Measurements from ENCODE around the gene RASSF6. TPM values are rescaled to one million over a fixed set of nuclear protein-coding genes. Genes with fewer than 3 reads are reported as not detected.

Gene RASSF6
- total and polyA plus RNA-seq, 2 of the 8 experiments (the other 6 are each of a cell fraction or from before 2014, with no cell fraction given), result 0.03 to 0.28 TPM

GRCh38 chr4:73614311-73614867 is 5.8 kb downstream of the RASSF6 start:
- H3K14ac ChIP-seq (ENCODE audit: insufficient read length), result no peak overlapping the region
- no peak overlapping the region for H2BK12ac ChIP-seq (ENCODE audit: low read depth, low read length)
- no peaks in the 10 kb centered on the region for H3K9me3 ChIP-seq (ENCODE audit: insufficient read depth in 2 of 2, low read depth in 1 of 2, low read length in 1 of 2)
- H2AFZ ChIP-seq (ENCODE audit: low read length), result no peak overlapping the region
- H2AK5ac ChIP-seq (ENCODE audit: low read depth, low read length), result no peak overlapping the region
- H2BK15ac ChIP-seq (ENCODE audit: low read length), result no peak overlapping the region
- H3K79me1 ChIP-seq (ENCODE audit: low read depth, low read length), result no peaks in the 10 kb centered on the region
- no peak overlapping the region for H4K5ac ChIP-seq (ENCODE audit: insufficient read length, low read depth, low read length)
- H3K4me1 ChIP-seq (replicated peaks in 1 of 4; ENCODE audit: control insufficient read depth in 3 of 4, insufficient read depth in 4 of 4, low read length in 3 of 4), result no peaks in the 10 kb centered on the region
- no peak overlapping the region for H4K8ac ChIP-seq (ENCODE audit: extremely low read depth, insufficient read depth, low read length)
- H3K4ac ChIP-seq (replicated peaks; ENCODE audit: insufficient read length, low read depth, low read length), result no peak overlapping the region
- H2BK20ac ChIP-seq (ENCODE audit: low read length), result no peak overlapping the region
- ChIA-PET CTCF (ENCODE audit: partially characterized antibody) (interaction anchor here (0.6 to 2.0 kb wide), 4 partner anchors 30 to 78 kb away, joined by 3 to 8 read pairs (median 4); no protein-coding TSS in a partner anchor), POLR2A (ENCODE audit: partially characterized antibody) (interaction anchor here (1.1 kb wide), 1 partner anchor 10 kb away, joined by 3 read pairs; no protein-coding TSS in a partner anchor)
- no peak overlapping the region for H3K4me3 ChIP-seq (ENCODE audit: extremely low read depth in 1 of 4, insufficient read depth in 2 of 4, low read depth in 3 of 4, low read length in 4 of 4)
- H3K4me2 ChIP-seq (ENCODE audit: insufficient read depth in 1 of 2, low read depth in 2 of 2, low read length in 2 of 2), result no peak overlapping the region
- H3K27ac ChIP-seq (ENCODE audit: low read depth, low read length), result no peak overlapping the region
- H2BK120ac ChIP-seq (replicated peaks; ENCODE audit: low read depth, low read length), result no peak overlapping the region
- TF ChIP-seq FOSL1 (IDR thresholded peaks at IDR 0.05; ENCODE audit: insufficient read depth, low read depth, low read length) (no peak), SP2 (IDR thresholded peaks at IDR 0.05; ENCODE audit: low read length) (no peak), CTBP2 (IDR thresholded peaks at IDR 0.05; ENCODE audit: borderline replicate concordance, insufficient read depth, insufficient read length, low read length) (no peak), BCL11A (IDR thresholded peaks at IDR 0.05; ENCODE audit: low read depth in 2 of 2, low read length in 2 of 2) (no peak), ATF3 (IDR thresholded peaks at IDR 0.05; ENCODE audit: insufficient read depth, low read depth, low read length) (no peak), SP4 (IDR thresholded peaks at IDR 0.05; ENCODE audit: low read length) (no peak), SRF (IDR thresholded peaks at IDR 0.05; ENCODE audit: low read depth, low read length) (no peak), JUN (IDR thresholded peaks at IDR 0.05; ENCODE audit: low read depth, low read length) (no peak), HDAC6 (IDR thresholded peaks at IDR 0.05; ENCODE audit: low read depth, low read length) (no peak), SIX5 (IDR thresholded peaks at IDR 0.05; ENCODE audit: low read depth, low read length) (no peak), ATF2 (IDR thresholded peaks at IDR 0.05; ENCODE audit: low read length) (no peak), CEBPB (IDR thresholded peaks at IDR 0.05; ENCODE audit: low read depth, low read length) (no peak)
- no peaks in the 10 kb centered on the region for H3K36me3 ChIP-seq (ENCODE audit: control insufficient read depth in 2 of 4, insufficient read depth in 4 of 4, low read length in 3 of 4)
- FAIRE-seq, result no peak
- no peaks in the 10 kb centered on the region for H4K20me1 ChIP-seq (replicated peaks in 1 of 2; ENCODE audit: control insufficient read depth in 1 of 2, insufficient read depth in 2 of 2, low read length in 2 of 2)
- H3K9ac ChIP-seq (replicated peaks in 1 of 4; ENCODE audit: extremely low read depth in 1 of 4, low read depth in 3 of 4, low read length in 3 of 4), result no peak overlapping the region
- H3K23me2 ChIP-seq (ENCODE audit: low read depth, low read length), result no peaks in the 10 kb centered on the region
- peaks cover 0 to 4% (median 1%) of the 10 kb centered on the region in 4 experiments; a peak in 2 of 7 replicates for H3K27me3 ChIP-seq (replicated peaks in 1 of 4; ENCODE audit: control insufficient read depth in 3 of 4, extremely low read depth in 1 of 4, insufficient read depth in 3 of 4, low read length in 3 of 4)
- no peaks in the 10 kb centered on the region for H3K79me2 ChIP-seq (ENCODE audit: control insufficient read depth in 1 of 2, insufficient read depth in 2 of 2, low read length in 2 of 2)
- no peak overlapping the region for H3K23ac ChIP-seq (ENCODE audit: insufficient read length)
- H3K18ac ChIP-seq (ENCODE audit: extremely low read depth, low read length), result no peak overlapping the region
- no peak overlapping the region for H4K91ac ChIP-seq (replicated peaks; ENCODE audit: insufficient read length, low read length)
- DNase-seq (ENCODE audit: low read depth in 1 of 2, low spot score in 2 of 2), result no peak
- no peak overlapping the region for H3K56ac ChIP-seq (replicated peaks; ENCODE audit: insufficient read length, low read depth, low read length)
- no peak overlapping the region for H2BK5ac ChIP-seq (ENCODE audit: low read depth, low read length)

Measured in H1 (cell line).